NB4 (cell line): ENCODE measurements around the gene GIT2.
"Not testable (repeated sequence)": the region's sequence is repeated elsewhere in the genome, so short reads cannot be mapped to it uniquely, and the experiment has no call there.

Experiments used
- DNase-seq: peaks from one replicate; pipeline ENCODE4 v3.0.0; 2010; ENCODE audit warnings: low read depth
- H3K4me3 ChIP-seq: one replicate; pipeline ENCODE4 v1.5.1; 2011; ENCODE audit warnings: mild to moderate bottlenecking, low read depth, low read length, moderate library complexity
- MYC ChIP-seq: IDR thresholded peaks from 2 replicates; pipeline ENCODE4 v1.6.1; 2011; ENCODE audit warnings: low read depth, low read length
- POLR2A ChIP-seq: IDR thresholded peaks from 2 replicates; pipeline ENCODE4 v1.6.1; 2011; ENCODE audit warnings: mild to moderate bottlenecking; ENCODE audit not compliant: insufficient read length; ENCODE audit errors: extremely low read depth
- TF ChIP-seq, protein P1 (sequence below): IDR thresholded peaks from one replicate; pipeline ENCODE4 v1.5.1; 2012; ENCODE audit warnings: low read depth, low read length
- TF ChIP-seq, protein P2 (sequence below): IDR thresholded peaks from 2 replicates; pipeline ENCODE4 v1.6.1; 2011; ENCODE audit warnings: low read depth, low read length

GIT2 gene

DNA sequence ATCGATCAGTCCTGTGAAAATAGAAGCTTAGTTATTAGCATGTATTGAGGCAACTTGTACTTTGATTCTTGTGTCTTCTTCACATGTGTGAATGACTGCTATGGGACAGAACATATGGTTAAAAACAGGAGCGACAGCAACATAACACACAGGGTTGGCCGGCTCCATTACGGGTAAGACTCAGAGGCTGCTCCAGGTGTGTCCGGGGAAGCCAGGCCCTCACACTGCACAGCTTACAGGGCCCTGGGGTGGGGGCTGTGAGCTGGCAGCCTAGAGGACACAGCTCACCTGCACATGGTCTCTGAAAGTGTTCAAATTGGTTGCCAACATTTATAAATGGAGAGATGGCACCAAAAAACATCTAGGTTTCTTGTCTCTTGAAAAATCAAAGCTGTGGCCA is 65.0 kb downstream of the GIT2 start:
- no peak overlapping the region for H3K4me3 ChIP-seq

DNA sequence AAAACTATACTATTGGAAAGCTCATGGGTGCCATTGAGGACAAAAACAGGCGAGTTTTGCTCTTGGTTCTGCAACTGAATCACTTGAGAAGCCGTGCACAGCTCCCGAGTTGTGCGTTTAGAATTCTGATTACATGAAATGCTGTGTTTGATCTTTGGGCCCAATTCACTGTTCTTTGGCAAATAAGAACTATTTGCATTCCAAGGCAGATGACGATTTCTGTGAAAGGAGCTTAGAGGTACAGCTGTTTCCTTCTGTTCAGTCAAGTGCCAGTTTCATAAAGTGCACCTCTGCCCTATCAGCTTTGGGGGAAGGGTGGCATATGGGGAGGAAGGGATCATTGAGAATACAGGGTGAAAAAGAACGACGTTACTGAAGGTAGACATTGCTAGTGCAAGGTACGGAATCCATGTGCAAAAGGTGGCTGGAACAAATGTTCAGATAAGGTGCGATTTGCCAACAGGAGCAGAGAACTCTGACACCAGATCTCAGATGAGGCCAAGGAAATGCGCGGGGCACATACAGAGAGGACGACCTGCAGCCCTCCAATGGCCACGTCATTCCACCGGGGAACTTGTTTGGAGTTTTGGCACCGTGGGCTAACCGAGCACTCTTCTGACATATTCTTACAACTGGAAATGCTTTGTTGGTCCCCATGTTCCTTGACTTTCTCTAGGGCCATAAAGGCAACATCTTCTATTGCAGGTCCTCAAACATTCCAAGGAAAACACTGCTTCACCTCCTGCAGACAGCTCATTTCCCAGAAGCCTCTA is 66.0 kb downstream of the GIT2 start:
- no peak for DNase-seq
- no peak overlapping the region for H3K4me3 ChIP-seq
- no peak for TF ChIP-seq POLR2A
- TF ChIP-seq, protein P1, sequence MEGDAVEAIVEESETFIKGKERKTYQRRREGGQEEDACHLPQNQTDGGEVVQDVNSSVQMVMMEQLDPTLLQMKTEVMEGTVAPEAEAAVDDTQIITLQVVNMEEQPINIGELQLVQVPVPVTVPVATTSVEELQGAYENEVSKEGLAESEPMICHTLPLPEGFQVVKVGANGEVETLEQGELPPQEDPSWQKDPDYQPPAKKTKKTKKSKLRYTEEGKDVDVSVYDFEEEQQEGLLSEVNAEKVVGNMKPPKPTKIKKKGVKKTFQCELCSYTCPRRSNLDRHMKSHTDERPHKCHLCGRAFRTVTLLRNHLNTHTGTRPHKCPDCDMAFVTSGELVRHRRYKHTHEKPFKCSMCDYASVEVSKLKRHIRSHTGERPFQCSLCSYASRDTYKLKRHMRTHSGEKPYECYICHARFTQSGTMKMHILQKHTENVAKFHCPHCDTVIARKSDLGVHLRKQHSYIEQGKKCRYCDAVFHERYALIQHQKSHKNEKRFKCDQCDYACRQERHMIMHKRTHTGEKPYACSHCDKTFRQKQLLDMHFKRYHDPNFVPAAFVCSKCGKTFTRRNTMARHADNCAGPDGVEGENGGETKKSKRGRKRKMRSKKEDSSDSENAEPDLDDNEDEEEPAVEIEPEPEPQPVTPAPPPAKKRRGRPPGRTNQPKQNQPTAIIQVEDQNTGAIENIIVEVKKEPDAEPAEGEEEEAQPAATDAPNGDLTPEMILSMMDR, result no peak
- TF ChIP-seq, protein P2, sequence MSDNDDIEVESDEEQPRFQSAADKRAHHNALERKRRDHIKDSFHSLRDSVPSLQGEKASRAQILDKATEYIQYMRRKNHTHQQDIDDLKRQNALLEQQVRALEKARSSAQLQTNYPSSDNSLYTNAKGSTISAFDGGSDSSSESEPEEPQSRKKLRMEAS, result no peak
- TF ChIP-seq MYC, result no peak

More for the DNA sequence above, 65.0 kb downstream of the GIT2 start:
- no peak for DNase-seq
- no peak for TF ChIP-seq MYC
- TF ChIP-seq, protein P2, result no peak
- no peak for TF ChIP-seq POLR2A
- TF ChIP-seq, protein P1, result no peak

DNA sequence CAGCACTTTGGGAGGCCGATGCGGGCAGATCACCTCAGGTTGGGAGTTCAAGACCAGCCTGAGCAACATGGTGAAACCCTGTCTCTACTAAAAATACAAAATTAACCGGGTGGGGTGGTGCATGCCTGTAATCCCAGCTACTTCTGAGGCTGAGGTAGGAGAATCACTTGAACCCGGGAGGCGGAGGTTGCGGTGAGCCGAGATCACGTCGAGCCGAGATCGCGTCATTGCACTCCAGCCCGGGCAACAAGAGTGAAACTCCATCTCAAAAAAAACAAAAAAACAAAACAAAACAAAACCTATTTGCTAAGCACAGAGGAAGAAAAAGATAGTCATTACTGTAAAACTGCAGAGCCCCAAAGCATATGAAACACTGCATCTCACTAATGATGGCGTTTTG is 66.8 kb downstream of the GIT2 start:
- DNase-seq, H3K4me3 ChIP-seq: not testable (repeated sequence)

DNA sequence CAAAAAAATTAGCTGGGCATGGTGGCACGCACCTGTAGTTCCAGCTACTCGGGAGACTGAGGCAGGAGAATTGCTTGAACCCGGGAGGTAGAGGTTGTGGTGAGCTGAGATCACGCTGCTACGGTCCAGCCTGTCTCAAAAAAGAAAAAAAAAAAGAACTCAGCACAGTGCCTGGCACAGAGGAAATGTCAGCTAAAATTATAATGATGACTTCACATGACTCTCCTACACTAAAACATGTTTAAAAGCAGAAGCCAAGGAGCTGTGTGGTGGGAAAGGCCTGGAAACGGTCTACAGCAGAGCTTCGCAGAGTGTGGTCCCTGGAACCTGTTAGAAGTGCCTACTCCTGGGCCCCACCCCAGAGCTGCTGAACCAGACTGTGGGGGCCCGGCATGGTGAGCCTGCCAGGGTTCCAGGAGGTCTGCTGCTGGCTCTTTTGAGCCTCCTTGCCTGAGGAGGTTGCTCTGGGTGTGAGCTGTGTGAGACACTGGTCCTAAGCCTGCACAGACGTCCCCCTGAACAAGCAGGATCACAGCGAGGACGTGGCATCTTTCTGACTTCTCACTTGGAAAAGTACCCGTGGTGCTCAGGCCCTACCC is 68.0 kb downstream of the GIT2 start:
- no peak for DNase-seq
- TF ChIP-seq POLR2A (no peak), MYC (no peak)
- TF ChIP-seq, protein P1, result no peak
- TF ChIP-seq, protein P2, result no peak
- no peak overlapping the region for H3K4me3 ChIP-seq

DNA sequence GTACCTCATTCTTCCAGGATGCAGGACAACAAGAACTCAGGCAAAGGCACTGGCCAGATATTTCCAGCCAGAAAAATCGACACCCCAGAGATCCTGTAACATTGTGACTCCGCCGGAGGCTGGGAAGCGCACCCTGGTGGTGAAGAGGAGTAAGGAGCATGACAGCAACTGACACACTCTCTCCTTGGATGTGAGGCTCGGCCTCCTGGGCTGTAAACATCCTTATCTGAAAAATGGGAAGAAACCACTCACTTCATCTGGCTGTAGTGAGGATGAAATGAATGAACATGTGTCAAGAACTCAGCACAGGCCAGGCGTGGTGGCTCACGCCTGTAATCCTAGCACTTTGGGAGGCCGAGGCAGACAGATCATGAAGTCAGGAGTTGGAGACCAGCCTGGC is 68.5 kb downstream of the GIT2 start:
- peak; percentile 50 for DNase-seq
- TF ChIP-seq, protein P1, result peak; percentile 81
- TF ChIP-seq POLR2A, result no peak
- no peak overlapping the region for H3K4me3 ChIP-seq

DNA sequence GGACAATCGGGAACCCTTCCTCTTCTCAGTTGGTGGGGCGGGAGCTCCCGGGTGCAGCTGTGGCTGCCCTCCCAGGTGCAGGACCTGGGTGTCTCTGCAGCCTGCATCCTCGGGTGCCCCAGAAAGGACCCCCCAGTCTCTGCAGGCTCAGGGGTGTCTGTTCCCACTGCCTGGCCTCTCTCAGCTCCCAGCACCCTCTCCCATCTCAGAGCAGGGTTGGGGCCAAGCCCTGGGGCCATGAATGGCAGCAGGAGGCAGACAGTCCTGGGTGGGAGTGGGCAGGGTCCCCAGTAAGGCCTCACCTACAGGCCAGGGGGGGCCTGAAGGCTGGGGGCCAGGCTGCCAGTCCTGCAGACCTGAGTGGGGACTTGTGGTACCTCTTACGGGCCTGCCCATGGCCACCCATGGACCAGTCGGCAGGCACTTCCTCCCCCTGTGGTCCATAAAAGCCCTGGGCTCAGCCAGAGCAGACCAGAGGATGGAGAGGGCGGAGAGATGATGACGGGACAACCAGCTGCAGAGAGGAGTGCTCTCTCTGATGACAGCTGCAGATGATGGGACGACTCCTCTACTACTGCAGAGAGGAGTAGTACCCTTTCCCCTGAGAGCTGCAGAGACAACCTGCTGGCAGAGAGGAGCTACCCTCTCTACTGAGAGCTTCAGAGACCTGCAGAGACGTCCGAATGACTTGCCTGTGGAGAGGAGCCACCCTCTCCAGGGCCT is 69.5 kb downstream of the GIT2 start:
- TF ChIP-seq MYC (no peak), POLR2A (no peak)
- TF ChIP-seq, protein P1, result no peak
- TF ChIP-seq, protein P2, result no peak
- no peak overlapping the region for H3K4me3 ChIP-seq

More for the DNA sequence above, 69.5 kb downstream of the GIT2 start:
- DNase-seq, result peak; percentile 35
